Measurements from ENCODE around the gene BCL6.

DNA sequence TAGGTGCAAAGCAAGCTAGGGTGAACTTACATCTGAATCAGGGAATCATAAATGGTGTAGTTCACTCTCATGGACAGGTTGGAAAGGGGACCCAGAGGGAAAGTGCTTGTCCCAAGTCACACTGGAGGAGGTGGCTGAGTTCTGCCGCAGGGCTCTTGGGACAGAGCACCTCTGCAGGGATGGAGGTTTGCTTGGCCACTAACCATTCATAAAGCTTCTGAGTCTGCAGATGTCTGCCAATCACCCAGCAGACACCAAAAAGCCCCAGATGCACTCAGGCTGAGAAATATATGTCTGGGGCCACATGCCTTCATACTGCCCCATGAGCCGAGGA is 25.0 kb downstream of the BCL6 start:
- TF ChIP-seq, protein P1, sequence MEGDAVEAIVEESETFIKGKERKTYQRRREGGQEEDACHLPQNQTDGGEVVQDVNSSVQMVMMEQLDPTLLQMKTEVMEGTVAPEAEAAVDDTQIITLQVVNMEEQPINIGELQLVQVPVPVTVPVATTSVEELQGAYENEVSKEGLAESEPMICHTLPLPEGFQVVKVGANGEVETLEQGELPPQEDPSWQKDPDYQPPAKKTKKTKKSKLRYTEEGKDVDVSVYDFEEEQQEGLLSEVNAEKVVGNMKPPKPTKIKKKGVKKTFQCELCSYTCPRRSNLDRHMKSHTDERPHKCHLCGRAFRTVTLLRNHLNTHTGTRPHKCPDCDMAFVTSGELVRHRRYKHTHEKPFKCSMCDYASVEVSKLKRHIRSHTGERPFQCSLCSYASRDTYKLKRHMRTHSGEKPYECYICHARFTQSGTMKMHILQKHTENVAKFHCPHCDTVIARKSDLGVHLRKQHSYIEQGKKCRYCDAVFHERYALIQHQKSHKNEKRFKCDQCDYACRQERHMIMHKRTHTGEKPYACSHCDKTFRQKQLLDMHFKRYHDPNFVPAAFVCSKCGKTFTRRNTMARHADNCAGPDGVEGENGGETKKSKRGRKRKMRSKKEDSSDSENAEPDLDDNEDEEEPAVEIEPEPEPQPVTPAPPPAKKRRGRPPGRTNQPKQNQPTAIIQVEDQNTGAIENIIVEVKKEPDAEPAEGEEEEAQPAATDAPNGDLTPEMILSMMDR (conservative IDR thresholded peaks at IDR 0.05; ENCODE audit: low read length), result no peak
- TF ChIP-seq EZH2phosphoT487 (IDR thresholded peaks at IDR 0.05; ENCODE audit: borderline replicate concordance, low read depth, low read length), result no peak

Data from OCI-LY7 (cell line).